A549 treated with DMSO at 1 μM for 4 hours (cell line): ENCODE data around the gene SMAD9. TPM values are rescaled to one million over a fixed set of nuclear protein-coding genes. Genes with fewer than 3 reads are reported as not detected.

Experiments
- total RNA-seq: library from RNA; stranded (reverse); fragments of 200-300 nt; extraction: Qiagen RNA extraction; gene quantifications from 5 replicates; pipeline ENCODE4 v1.2.3, GENCODE V29; 2022; ENCODE audit warnings: low read depth

Gene SMAD9
- 0.04 to 0.20 TPM (median 0.07 TPM) in 5 replicates for total RNA-seq

GRCh38 chr13:36919833-36920615 is at the start of gene SMAD9:
TSS of gene SMAD9 (minus strand) at chr13:36920238. CDS start at chr13:36879689, 40,549 bp downstream.

DNA sequence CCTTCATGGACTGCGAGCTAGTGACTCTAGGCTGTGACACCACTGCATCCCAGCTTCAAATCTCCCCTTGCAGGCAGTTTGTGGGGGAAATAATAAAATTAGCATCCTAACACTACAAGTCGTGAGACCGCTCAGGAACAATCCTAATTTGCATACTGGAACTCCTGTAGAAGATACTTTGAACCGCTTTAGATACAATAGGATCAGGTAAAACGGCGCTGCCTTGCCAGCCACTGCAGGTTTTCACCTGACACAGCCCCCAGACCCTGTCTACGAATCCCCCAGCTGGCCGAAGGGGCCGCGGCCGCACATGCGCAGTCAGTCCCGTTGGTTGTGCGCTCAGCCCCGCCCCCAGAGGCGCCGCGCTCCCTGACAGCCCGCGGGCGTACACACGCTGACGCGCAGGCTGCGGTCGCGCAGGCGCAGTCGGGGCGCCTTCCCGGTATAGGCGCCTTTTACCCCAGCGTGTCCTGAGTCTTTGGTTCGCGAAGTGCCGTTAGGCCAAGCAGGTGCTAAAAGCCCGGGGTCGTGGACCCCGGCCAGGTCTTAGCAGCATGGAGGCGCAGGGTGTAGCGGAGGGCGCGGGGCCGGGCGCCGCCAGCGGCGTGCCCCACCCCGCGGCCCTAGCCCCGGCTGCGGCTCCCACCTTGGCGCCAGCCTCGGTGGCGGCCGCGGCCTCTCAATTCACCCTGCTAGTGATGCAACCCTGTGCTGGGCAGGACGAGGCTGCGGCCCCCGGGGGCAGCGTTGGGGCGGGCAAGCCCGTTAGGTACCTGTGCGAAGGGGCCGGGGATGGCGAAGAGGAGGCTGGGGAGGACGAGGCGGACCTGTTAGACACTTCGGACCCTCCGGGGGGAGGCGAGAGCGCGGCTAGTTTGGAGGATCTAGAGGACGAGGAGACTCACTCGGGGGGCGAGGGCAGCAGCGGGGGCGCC is 101.0 kb downstream of the SMAD9 start, which contains the start of gene RFXAP:
Gene RFXAP (plus strand): TSS at position 419 of the 935 bp plus-strand sequence. CDS start 136 bp downstream, at position 555.

Other genes with a start within 250 kb of the SMAD9 start
- not detected in 5 replicates for gene SERTM1, start 246.2 kb downstream of the SMAD9 start, total RNA-seq
- 0.87 to 1.2 TPM (median 1.1 TPM) in 5 replicates for gene RFXAP, start 101.0 kb downstream of the SMAD9 start, total RNA-seq
- 35.6 to 41.9 TPM (median 39.2 TPM) in 5 replicates for gene ALG5, start 79.1 kb upstream of the SMAD9 start, total RNA-seq
- 32.1 to 41.2 TPM (median 33.7 TPM) in 5 replicates for gene EXOSC8, start 80.5 kb upstream of the SMAD9 start, total RNA-seq
- 21.0 to 29.0 TPM (median 24.9 TPM) in 5 replicates for gene SUPT20H, start 139.4 kb upstream of the SMAD9 start, total RNA-seq
- gene CSNK1A1L, start 185.4 kb upstream of the SMAD9 start, total RNA-seq = not detected in 5 replicates